Mesothelial cell of epicardium (in vitro differentiated cells): ENCODE results near the gene SPATA7. TPM values are rescaled to one million over a fixed set of nuclear protein-coding genes. Genes with fewer than 3 reads are reported as not detected.

Experiments used
- DNase-seq, 2 experiments: peaks; one replicate each; pipeline ENCODE4 v3.0.0; 2021; ENCODE audit warnings: low spot score in 2 of 2; ENCODE audit not compliant: unreplicated experiment in 2 of 2
- H3K27ac Mint-ChIP-seq: 2 replicates; pipeline ENCODE4 v1.8.0; 2021; ENCODE audit warnings: mixed read lengths
- H3K27me3 Mint-ChIP-seq: 2 replicates; pipeline ENCODE4 v1.8.0; 2021; ENCODE audit warnings: low read depth, mixed read lengths
- H3K36me3 Mint-ChIP-seq: 2 replicates; pipeline ENCODE4 v1.8.0; 2021; ENCODE audit warnings: mixed read lengths
- H3K4me1 Mint-ChIP-seq: 2 replicates; pipeline ENCODE4 v1.8.0; 2021; ENCODE audit warnings: mixed read lengths
- H3K4me3 Mint-ChIP-seq: 2 replicates; pipeline ENCODE4 v1.8.0; 2021; ENCODE audit warnings: mild to moderate bottlenecking, moderate library complexity, mixed read lengths
- H3K9me3 Mint-ChIP-seq: 2 replicates; pipeline ENCODE4 v1.8.0; 2021; ENCODE audit warnings: mixed read lengths
- CTCF ChIP-seq: fragments of 200-600 bp; sonication (generic); IDR thresholded peaks from one replicate; pipeline ENCODE4 v1.5.0; 2021; ENCODE audit warnings: antibody characterized with exemption; ENCODE audit not compliant: unreplicated experiment
- total RNA-seq: library from RNA; stranded (reverse); gene quantifications from 3 replicates; pipeline ENCODE4 v1.2.1, GENCODE V29; 2021

SPATA7 gene
- total RNA-seq, 1 donor from 2014 or later = 17.9 TPM

GRCh38 chr14:88481794-88482193 is 96.3 kb downstream of the SPATA7 start:
- DNase-seq = no peak
- Mint-ChIP-seq H3K27ac (no peak overlapping the region), H3K27me3 (no peaks in the 10 kb centered on the region), H3K4me3 (no peak overlapping the region), H3K4me1 (peaks cover 4% of the 10 kb centered on the region), H3K9me3 (no peaks in the 10 kb centered on the region), H3K36me3 (peaks cover 36% of the 10 kb centered on the region)
- no peak for TF ChIP-seq CTCF

- no peak overlapping the region for H3K4me3 Mint-ChIP-seq
- H3K9me3 Mint-ChIP-seq = no peaks in the 10 kb centered on the region
- no peak for DNase-seq
- no peak overlapping the region for H3K27ac Mint-ChIP-seq
- no peak for TF ChIP-seq CTCF
- peaks cover 30% of the 10 kb centered on the region for H3K36me3 Mint-ChIP-seq
- H3K27me3 Mint-ChIP-seq = no peaks in the 10 kb centered on the region
- peaks cover 4% of the 10 kb centered on the region for H3K4me1 Mint-ChIP-seq
Measured at GRCh38 chr14:88482524-88482923, 97.1 kb downstream of the SPATA7 start.

Other genes with a start within 250 kb of the SPATA7 start
- gene KCNK10, start 62.4 kb upstream of the SPATA7 start, total RNA-seq = not detected in 3 replicates
- gene PTPN21, start 169.3 kb downstream of the SPATA7 start, total RNA-seq = 31.3 to 34.0 TPM (median 31.5 TPM) in 3 replicates
- gene ZC3H14, start 177.4 kb downstream of the SPATA7 start, total RNA-seq = 83.5 to 88.6 TPM (median 85.0 TPM) in 3 replicates